Astrocyte of the cerebellum (primary cell): ENCODE measurements around the gene TSPAN10.

ENCODE experiments used
- DNase-seq: peaks from one replicate; pipeline ENCODE4 v3.0.0-alpha.2; 2011; ENCODE audit warnings: low read depth
- H3K4me3 ChIP-seq: 2 replicates; pipeline ENCODE4 v1.5.1; 2011; ENCODE audit warnings: mild to moderate bottlenecking, low read depth, low read length, moderate library complexity
- CTCF ChIP-seq: IDR thresholded peaks from 2 replicates; pipeline ENCODE4 v1.5.1; 2012; ENCODE audit warnings: low read length, low read depth, moderate library complexity, mild to moderate bottlenecking; ENCODE audit errors: missing control alignments
- in situ Hi-C: cut with HindIII; loops from 2 replicates; pipeline ENCODE4 v1.10.0; 2017; ENCODE audit warnings: low sequenced_read_pairs

Gene TSPAN10

DNA sequence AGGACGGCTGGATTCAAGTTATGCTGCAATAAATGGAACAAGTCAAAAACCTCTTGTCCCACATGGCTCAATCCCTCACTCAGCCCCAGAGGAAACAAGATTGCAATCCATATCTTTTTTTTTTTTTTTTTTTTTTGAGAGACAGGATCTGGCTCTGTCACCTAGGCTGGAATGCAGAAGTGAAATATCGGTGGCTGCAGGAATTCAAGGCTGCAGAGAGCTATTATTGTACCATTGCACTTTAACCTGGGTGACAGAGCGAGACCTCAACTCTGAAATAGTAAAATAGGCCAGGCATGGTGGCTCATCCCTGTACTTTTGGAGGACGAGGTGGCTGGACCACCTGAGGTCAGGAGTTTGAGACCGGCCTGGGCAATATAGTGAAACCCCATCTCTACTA lies 22.0 kb downstream of the TSPAN10 start:
- TF ChIP-seq CTCF, result no peak

DNA sequence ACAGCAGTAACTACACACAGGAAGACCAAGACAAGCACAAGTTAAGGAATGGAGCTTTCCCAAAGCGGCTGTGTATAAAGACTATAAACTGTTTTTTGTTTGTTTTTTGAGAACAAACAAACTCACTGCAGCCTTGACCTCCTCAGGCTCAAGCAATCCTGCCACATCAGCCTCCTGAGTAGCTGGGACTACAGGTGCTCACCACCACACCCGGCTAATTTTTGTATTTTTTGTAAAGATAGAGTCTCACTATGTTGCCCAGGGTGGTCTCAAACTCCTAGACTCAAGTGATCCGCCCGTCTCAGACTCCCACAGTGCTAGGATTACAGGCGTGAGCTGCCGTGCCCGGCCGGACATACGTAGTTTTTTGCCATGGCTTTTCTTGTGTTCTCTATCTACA lies 23.4 kb downstream of the TSPAN10 start:
- no peak overlapping the region for H3K4me3 ChIP-seq
- DNase-seq, result no peak
- in situ Hi-C loops, result no loop called here
- no peak for TF ChIP-seq CTCF

More for the DNA sequence above, 22.0 kb downstream of the TSPAN10 start:
- in situ Hi-C loops, result no loop called here
- no peak for DNase-seq
- H3K4me3 ChIP-seq, result no peak overlapping the region

GRCh38 chr17:81662002-81662401 lies 25.0 kb downstream of the TSPAN10 start:
- no peak overlapping the region for H3K4me3 ChIP-seq
- TF ChIP-seq CTCF, result no peak
- in situ Hi-C loops, result no loop called here
- DNase-seq, result no peak

DNA sequence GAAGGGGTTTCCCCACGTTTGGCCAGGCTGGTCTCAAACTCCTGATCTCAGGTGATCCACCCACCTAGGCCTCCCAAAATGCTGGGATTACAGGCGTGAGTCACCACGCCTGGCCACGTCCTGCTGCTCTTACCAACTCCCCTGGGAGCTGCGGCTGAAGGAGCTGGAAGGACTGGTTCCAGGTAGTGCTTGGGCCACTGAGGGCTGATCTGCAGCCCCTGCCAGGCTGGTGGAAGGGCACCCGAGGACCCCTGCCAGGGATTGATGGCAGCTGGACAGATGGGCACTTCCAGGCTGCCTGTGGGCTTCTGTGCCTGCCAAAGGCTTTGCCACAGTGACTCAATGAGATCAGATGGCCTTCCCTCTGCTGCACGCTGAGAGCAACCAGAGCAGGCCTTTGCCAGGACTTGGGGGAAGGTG lies 27.1 kb downstream of the TSPAN10 start:
- TF ChIP-seq CTCF, result no peak
- in situ Hi-C loops, result no loop called here
- no peak overlapping the region for H3K4me3 ChIP-seq
- no peak for DNase-seq

DNA sequence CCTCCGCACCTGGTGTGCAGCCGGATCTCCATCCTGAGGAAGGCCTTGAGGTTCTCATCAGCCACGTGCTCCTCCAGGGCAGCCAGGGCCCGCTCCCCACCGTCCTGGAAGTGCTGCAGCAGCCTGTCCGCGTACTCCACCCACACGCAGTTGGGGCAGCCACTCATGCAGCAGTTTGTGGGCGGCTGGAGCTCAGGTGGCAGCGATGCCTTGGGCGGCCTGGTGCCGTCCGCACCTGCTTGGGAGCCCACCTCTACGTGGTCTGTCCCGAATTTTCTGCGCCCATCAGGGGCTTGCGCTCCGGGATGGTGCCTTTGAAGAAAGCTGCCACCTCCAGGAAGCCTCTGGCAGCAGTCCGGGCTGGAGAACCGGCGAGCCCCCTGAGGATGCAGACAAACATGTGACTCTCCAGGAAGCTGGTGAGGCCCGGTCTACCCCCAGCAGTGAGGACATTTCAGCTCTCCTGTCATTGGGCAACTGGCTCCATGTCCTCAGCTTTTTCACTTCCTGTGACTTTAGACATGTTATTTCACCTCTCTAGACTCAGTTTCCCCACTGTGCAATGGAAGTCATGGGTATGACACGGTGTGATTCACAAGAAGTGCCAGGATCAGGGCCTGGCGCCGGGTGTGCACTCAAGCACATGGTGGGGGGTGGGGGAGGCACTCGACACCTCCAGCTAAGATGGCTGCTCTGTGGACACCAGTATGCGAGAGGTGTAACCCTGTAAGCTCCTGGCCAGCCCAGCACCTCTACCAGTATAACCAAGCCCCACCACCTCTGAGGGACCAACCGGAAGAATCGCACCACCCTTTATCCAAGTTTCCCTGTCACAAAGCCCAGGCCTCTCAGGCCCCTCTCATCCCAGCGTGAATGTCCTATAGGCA lies 28.5 kb downstream of the TSPAN10 start:
- in situ Hi-C loops, result no loop called here
- peak overlapping the region; percentile 96 for H3K4me3 ChIP-seq
- no peak for TF ChIP-seq CTCF
- no peak for DNase-seq

GRCh38 chr17:81666092-81666341 lies 29.0 kb downstream of the TSPAN10 start:
- no peak for DNase-seq
- in situ Hi-C loops, result no loop called here
- TF ChIP-seq CTCF, result no peak
- H3K4me3 ChIP-seq, result peak overlapping the region; percentile 96
